ENCODE measurements around the gene NFYC.

DNA sequence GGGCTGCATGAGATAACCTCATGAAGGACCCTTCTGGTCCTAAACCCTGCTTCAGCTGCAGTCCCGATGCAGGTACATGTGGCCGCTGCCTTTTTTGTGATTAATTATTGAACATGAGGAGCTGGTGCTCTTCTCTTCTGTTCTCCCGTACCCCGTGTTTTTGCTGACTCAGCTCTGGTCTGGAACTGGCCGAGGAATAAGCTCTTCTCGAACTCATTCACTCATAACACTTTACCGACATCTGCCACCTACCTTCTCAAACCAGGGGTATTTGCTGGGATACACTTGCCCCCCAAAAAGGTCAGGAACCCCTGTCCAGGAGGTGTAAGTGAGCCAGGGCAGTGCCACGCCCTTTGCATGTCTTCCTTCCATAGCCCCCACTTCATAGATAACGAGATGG, 123.9 kb downstream of the NFYC start:
- TF ChIP-seq CTCF (IDR thresholded peaks at IDR 0.05) (no peak), ETV6 (CRISPR knock-in tag; IDR thresholded peaks at IDR 0.05) (no peak), PREB (CRISPR knock-in tag; IDR thresholded peaks at IDR 0.05; ENCODE audit: borderline replicate concordance) (no peak), SP1 (CRISPR knock-in tag; conservative IDR thresholded peaks at IDR 0.05) (no peak)
- TF ChIP-seq, protein P1, sequence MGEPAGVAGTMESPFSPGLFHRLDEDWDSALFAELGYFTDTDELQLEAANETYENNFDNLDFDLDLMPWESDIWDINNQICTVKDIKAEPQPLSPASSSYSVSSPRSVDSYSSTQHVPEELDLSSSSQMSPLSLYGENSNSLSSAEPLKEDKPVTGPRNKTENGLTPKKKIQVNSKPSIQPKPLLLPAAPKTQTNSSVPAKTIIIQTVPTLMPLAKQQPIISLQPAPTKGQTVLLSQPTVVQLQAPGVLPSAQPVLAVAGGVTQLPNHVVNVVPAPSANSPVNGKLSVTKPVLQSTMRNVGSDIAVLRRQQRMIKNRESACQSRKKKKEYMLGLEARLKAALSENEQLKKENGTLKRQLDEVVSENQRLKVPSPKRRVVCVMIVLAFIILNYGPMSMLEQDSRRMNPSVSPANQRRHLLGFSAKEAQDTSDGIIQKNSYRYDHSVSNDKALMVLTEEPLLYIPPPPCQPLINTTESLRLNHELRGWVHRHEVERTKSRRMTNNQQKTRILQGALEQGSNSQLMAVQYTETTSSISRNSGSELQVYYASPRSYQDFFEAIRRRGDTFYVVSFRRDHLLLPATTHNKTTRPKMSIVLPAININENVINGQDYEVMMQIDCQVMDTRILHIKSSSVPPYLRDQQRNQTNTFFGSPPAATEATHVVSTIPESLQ (CRISPR knock-in tag; IDR thresholded peaks at IDR 0.05) = no peak
